ENCODE results near the gene YARS2. TPM values are rescaled to one million over a fixed set of nuclear protein-coding genes. Genes with fewer than 3 reads are reported as not detected.

Gene YARS2
- total and polyA plus RNA-seq, 2 of the 13 experiments (the other 11 are each of a cell fraction or from before 2014, with no cell fraction given), result 17.9 to 39.6 TPM

- TF ChIP-seq ZNF704 (CRISPR knock-in tag; IDR thresholded peaks at IDR 0.05; ENCODE audit: borderline replicate concordance) (peak; percentile 43; the same call in 1 of the 2 replicates), ZKSCAN1 (IDR thresholded peaks at IDR 0.05; ENCODE audit: low read length) (no peak), ZBTB20 (CRISPR knock-in tag; IDR thresholded peaks at IDR 0.05; ENCODE audit: borderline replicate concordance, low read depth) (no peak), EEA1 (CRISPR knock-in tag; IDR thresholded peaks at IDR 0.05; ENCODE audit: borderline replicate concordance) (no peak), ZNF160 (CRISPR knock-in tag; IDR thresholded peaks at IDR 0.05) (no peak), ZNF720 (CRISPR knock-in tag; IDR thresholded peaks at IDR 0.05) (no peak), TOE1 (CRISPR knock-in tag; IDR thresholded peaks at IDR 0.05) (no peak; the same call in 1 of the 2 replicates), ZNF670 (CRISPR knock-in tag; IDR thresholded peaks at IDR 0.05; ENCODE audit: borderline replicate concordance) (no peak), DZIP1 (CRISPR knock-in tag; IDR thresholded peaks at IDR 0.05) (no peak), ZBTB2 (CRISPR knock-in tag; IDR thresholded peaks at IDR 0.05; ENCODE audit: low read depth) (no peak), HNRNPH1 (optimal IDR thresholded peaks at IDR 0.05; ENCODE audit: low read depth, low read length) (no peak), RXRA (CRISPR knock-in tag; IDR thresholded peaks at IDR 0.05) (no peak), MED1 (CRISPR knock-in tag; IDR thresholded peaks at IDR 0.05) (no peak), ZNF713 (CRISPR knock-in tag; IDR thresholded peaks at IDR 0.05) (no peak), KDM1A (CRISPR knock-in tag; IDR thresholded peaks at IDR 0.05) (no peak), ZNF431 (CRISPR knock-in tag; IDR thresholded peaks at IDR 0.05; ENCODE audit: borderline replicate concordance, low read depth) (no peak), STAT5B (CRISPR knock-in tag; IDR thresholded peaks at IDR 0.05) (no peak), MLX (CRISPR knock-in tag; IDR thresholded peaks at IDR 0.05) (no peak), ZNF749 (CRISPR knock-in tag; IDR thresholded peaks at IDR 0.05; ENCODE audit: borderline replicate concordance) (no peak), RNF219 (CRISPR knock-in tag; IDR thresholded peaks at IDR 0.05) (0 out of 2 replicates have a peak, but pooled peaks have one; percentile 57), RORA (CRISPR knock-in tag; IDR thresholded peaks at IDR 0.05) (no peak), RAD21 (CRISPR knock-in tag; IDR thresholded peaks at IDR 0.05) (peak; percentile 85)
These were observed at the start of gene YARS2 (continued) for GRCh38 chr12:32755654-32756475.

Measured in HepG2 (cell line).